ENCODE measurements around the gene GGCX. TPM values are rescaled to one million over a fixed set of nuclear protein-coding genes. Genes with fewer than 3 reads are reported as not detected.

The GGCX gene
- total and polyA plus RNA-seq, 7 donors: 19.0 to 35.6 (median 22.3) TPM

- Histone ChIP-seq H3K27ac (peak overlapping the region; percentile 89), H3K36me3 (ENCODE audit: insufficient read depth in 1 of 2, low read depth in 1 of 2) (no peaks in the 10 kb centered on the region), H3K4me1 (peaks cover 61% of the 10 kb centered on the region), H3K4me3 (peak overlapping the region; percentile 81), H3K27me3 (ENCODE audit: insufficient read depth in 3 of 3, low read length in 2 of 3) (no peaks in the 10 kb centered on the region), H3K9me3 (no peaks in the 10 kb centered on the region)
- ATAC-seq (peak; percentile 31 to 59 (median 44)), DNase-seq (no peak)
- intact Hi-C loops (cut with DNase I): loop anchor here in 1 of 2 donors (1.0 kb wide), 1 partner anchor 46 kb away; the partner anchor contains the start of gene MAT2A
- WGBS, 3 donors: 42 to 88% (median 67%) methylated on average over 1 of the region's 1 CpG
- TF ChIP-seq CTCF (IDR thresholded peaks at IDR 0.05): no peak
Measured at GRCh38 chr2:85585781-85586105, 24.4 kb upstream of the GGCX start.

- intact Hi-C loops (cut with DNase I): loop anchor here in 1 of 2 donors (1.0 kb wide), 1 partner anchor 46 kb away; the partner anchor contains the start of gene MAT2A
- 13 to 23% (median 19%) methylated on average over 9 of the region's 9 CpGs for WGBS, 3 donors
- no peaks in the 10 kb centered on the region for H3K27me3 ChIP-seq (ENCODE audit: insufficient read depth in 3 of 3, low read length in 2 of 3)
- DNase-seq: peak; percentile 45 to 61
- H3K27ac ChIP-seq: peak overlapping the region; percentile 89
- peak overlapping the region; percentile 81 for H3K4me3 ChIP-seq
- no peaks in the 10 kb centered on the region for H3K36me3 ChIP-seq (ENCODE audit: insufficient read depth in 1 of 2, low read depth in 1 of 2)
- peak; percentile 88 to 92 (median 90) for ATAC-seq
- peaks cover 54% of the 10 kb centered on the region for H3K4me1 ChIP-seq
- H3K9me3 ChIP-seq: no peaks in the 10 kb centered on the region
- no peak for TF ChIP-seq CTCF (IDR thresholded peaks at IDR 0.05)
Measured at GRCh38 chr2:85584857-85585780, 23.8 kb upstream of the GGCX start.

- Histone ChIP-seq H3K4me1 (peaks cover 50% of the 10 kb centered on the region), H3K4me3 (peak within 1 kb of the TSS; percentile 81), H3K27ac (peak within 1 kb of the TSS; percentile 89), H3K9me3 (no peaks in the 10 kb centered on the region), H3K27me3 (ENCODE audit: insufficient read depth in 3 of 3, low read length in 2 of 3) (no peaks in the 10 kb centered on the region), H3K36me3 (ENCODE audit: insufficient read depth in 1 of 2, low read depth in 1 of 2) (no peaks in the 10 kb centered on the region)
- DNase-seq (peak; percentile 56 to 70), ATAC-seq (peak; percentile 36 to 66 (median 54))
- intact Hi-C loops (cut with DNase I): no loop called here
- 0 to 2% (median 1%) methylated on average over 40 to 52 of the region's 52 CpGs for WGBS, 3 donors
- TF ChIP-seq CTCF (IDR thresholded peaks at IDR 0.05): no peak
Measured at GRCh38 chr2:85584354-85584856, 23.1 kb upstream of the GGCX start, which contains the start of gene VAMP5. VAMP5 (plus strand) TSS chr2:85584431; CDS start chr2:85584491, 60 bp downstream.

GRCh38 chr2:85583667-85584353 is 22.5 kb upstream of the GGCX start:
- Histone ChIP-seq H3K4me1 (peaks cover 50% of the 10 kb centered on the region), H3K9me3 (no peaks in the 10 kb centered on the region), H3K27me3 (ENCODE audit: insufficient read depth in 3 of 3, low read length in 2 of 3) (no peaks in the 10 kb centered on the region), H3K36me3 (ENCODE audit: insufficient read depth in 1 of 2, low read depth in 1 of 2) (no peaks in the 10 kb centered on the region), H3K4me3 (peak overlapping the region; percentile 81), H3K27ac (peak overlapping the region; percentile 89)
- intact Hi-C loops (cut with DNase I): no loop called here
- 22 to 30% (median 22%) methylated on average over 16 of the region's 16 CpGs for WGBS, 3 donors
- DNase-seq (peak in 1 of 2 donors; percentile 29), ATAC-seq (no peak)
- TF ChIP-seq CTCF (IDR thresholded peaks at IDR 0.05): no peak
